H1 (cell line): ENCODE results near the gene MIR17HG. TPM values are rescaled to one million over a fixed set of nuclear protein-coding genes. Genes with fewer than 3 reads are reported as not detected.

Source experiments
- CTCF ChIA-PET: fragments of 300-600 bp; sonication (Branson Sonifier 250); formaldehyde crosslinking; loops from one replicate; lab custom pipeline; 2021; ENCODE audit not compliant: partially characterized antibody; lab: Charles Lee
- POLR2A ChIA-PET: fragments of 300-600 bp; sonication (Branson Sonifier 250); formaldehyde crosslinking; loops from one replicate; lab custom pipeline; 2021; ENCODE audit warnings: inconsistent platforms; ENCODE audit not compliant: partially characterized antibody; lab: Charles Lee
- DNase-seq, 2 experiments: peaks; one replicate each; pipeline versions ENCODE4 v3.0.0 to v3.0.0-alpha.2; 2010 to 2022; ENCODE audit warnings: low spot score in 2 of 2, low read depth in 1 of 2, mixed read lengths in 1 of 2
- FAIRE-seq: peaks from 2 replicates; lab custom pipeline; 2011; peaks lifted over from hg19 to GRCh38; lab: Jason Lieb, UNC
- H2AFZ ChIP-seq: 2 replicates; pipeline ENCODE4 v1.8.1; 2012; ENCODE audit warnings: low read length, inconsistent platforms
- H2AK5ac ChIP-seq: 2 replicates; pipeline ENCODE4 v1.6.1; 2013; ENCODE audit warnings: low read depth, low read length
- H2BK120ac ChIP-seq: replicated peaks from 2 replicates; pipeline ENCODE3; 2013; ENCODE audit warnings: low read depth, low read length, inconsistent platforms
- H2BK12ac ChIP-seq: 2 replicates; pipeline ENCODE4 v1.6.1; 2013; ENCODE audit warnings: low read depth, low read length
- H2BK15ac ChIP-seq: 2 replicates; pipeline ENCODE4 v1.6.1; 2013; ENCODE audit warnings: low read length
- H2BK20ac ChIP-seq: 2 replicates; pipeline ENCODE4 v1.6.1; 2013; ENCODE audit warnings: low read length
- H2BK5ac ChIP-seq: 2 replicates; pipeline ENCODE4 v1.6.1; 2013; ENCODE audit warnings: low read depth, low read length
- H3K14ac ChIP-seq: 2 replicates; pipeline ENCODE4 v1.6.1; 2013; ENCODE audit warnings: inconsistent platforms; ENCODE audit not compliant: insufficient read length
- H3K18ac ChIP-seq: 2 replicates; pipeline ENCODE4 v1.6.1; 2013; ENCODE audit warnings: low read length; ENCODE audit errors: extremely low read depth
- H3K23ac ChIP-seq: 2 replicates; pipeline ENCODE4 v1.6.1; 2013; ENCODE audit warnings: inconsistent platforms; ENCODE audit not compliant: insufficient read length
- H3K23me2 ChIP-seq: 2 replicates; pipeline ENCODE4 v1.6.1; 2013; ENCODE audit warnings: low read depth, low read length
- H3K27ac ChIP-seq: 2 replicates; pipeline ENCODE4 v1.6.1; 2011; ENCODE audit warnings: low read depth, low read length, inconsistent platforms
- H3K27me3 ChIP-seq, 4 experiments: replicated peaks in 1 of 4; 1 replicate in 1 of 4; 2 replicates in 3 of 4; pipeline versions ENCODE4 v1.6.1 to v1.8.1; 2011 to 2013; ENCODE audit warnings: low read length in 3 of 4, mild to moderate bottlenecking in 3 of 4, inconsistent platforms in 2 of 4, mixed read lengths in 2 of 4, moderate library complexity in 1 of 4; ENCODE audit not compliant: control insufficient read depth in 3 of 4, insufficient read depth in 3 of 4; ENCODE audit errors: extremely low read depth in 1 of 4
- H3K36me3 ChIP-seq, 4 experiments: 2 replicates each; pipeline versions ENCODE4 v1.6.1 to v1.8.1; 2011 to 2013; ENCODE audit warnings: mild to moderate bottlenecking in 4 of 4, low read length in 3 of 4, moderate library complexity in 2 of 4, control low read depth in 1 of 4, inconsistent platforms in 1 of 4; ENCODE audit not compliant: insufficient read depth in 4 of 4, control insufficient read depth in 2 of 4
- H3K4ac ChIP-seq: replicated peaks from 2 replicates; pipeline ENCODE3; 2013; ENCODE audit warnings: low read length, low read depth, mixed read lengths, inconsistent platforms; ENCODE audit not compliant: insufficient read length
- H3K4me1 ChIP-seq, 4 experiments: replicated peaks in 1 of 4; 1 replicate in 1 of 4; 2 replicates in 3 of 4; pipeline versions ENCODE4 v1.6.1 to v1.8.1; 2011 to 2013; ENCODE audit warnings: low read length in 3 of 4, inconsistent platforms in 2 of 4, mixed read lengths in 1 of 4; ENCODE audit not compliant: insufficient read depth in 4 of 4, control insufficient read depth in 3 of 4
- H3K4me2 ChIP-seq, 2 experiments: 2 replicates each; pipeline versions ENCODE4 v1.6.1 to v1.8.1; 2011 to 2013; ENCODE audit warnings: low read depth in 2 of 2, low read length in 2 of 2, control low read depth in 1 of 2, inconsistent platforms in 1 of 2, mild to moderate bottlenecking in 1 of 2; ENCODE audit not compliant: insufficient read depth in 1 of 2
- H3K4me3 ChIP-seq, 4 experiments: fragments of 200-600, 300-600 bp in 1 of 4; sonication (generic), shearing (Covaris generic), sonication (Bioruptor Twin) in 1 of 4; 2 replicates each; pipeline versions ENCODE4 v1.5.1 to v1.8.1; 2011 to 2016; ENCODE audit warnings: low read length in 4 of 4, low read depth in 3 of 4, control low read depth in 2 of 4, inconsistent platforms in 2 of 4, mild to moderate bottlenecking in 2 of 4, mixed read lengths in 1 of 4, moderate library complexity in 1 of 4; ENCODE audit not compliant: insufficient read depth in 2 of 4; ENCODE audit errors: extremely low read depth in 1 of 4
- H3K56ac ChIP-seq: replicated peaks from 2 replicates; pipeline ENCODE3; 2013; ENCODE audit warnings: low read depth, mild to moderate bottlenecking, mixed read lengths, low read length, inconsistent platforms; ENCODE audit not compliant: insufficient read length
- H3K79me1 ChIP-seq: 2 replicates; pipeline ENCODE4 v1.6.1; 2013; ENCODE audit warnings: low read depth, low read length, control low read depth
- H3K79me2 ChIP-seq, 2 experiments: 2 replicates each; pipeline versions ENCODE4 v1.6.1 to v1.8.1; 2012 to 2013; ENCODE audit warnings: low read length in 2 of 2, mild to moderate bottlenecking in 2 of 2, inconsistent platforms in 1 of 2; ENCODE audit not compliant: insufficient read depth in 2 of 2, control insufficient read depth in 1 of 2
- H3K9ac ChIP-seq, 4 experiments: replicated peaks in 1 of 4; 1 replicate in 1 of 4; 2 replicates in 3 of 4; pipeline versions ENCODE4 v1.6.1 to v1.8.1; 2011 to 2013; ENCODE audit warnings: low read depth in 3 of 4, low read length in 3 of 4, control low read depth in 2 of 4, mild to moderate bottlenecking in 2 of 4, moderate library complexity in 2 of 4, inconsistent platforms in 1 of 4; ENCODE audit errors: extremely low read depth in 1 of 4
- H3K9me3 ChIP-seq, 2 experiments: 2 replicates each; pipeline versions ENCODE4 v1.6.1 to v1.8.1; 2012 to 2013; ENCODE audit warnings: mild to moderate bottlenecking in 2 of 2, moderate library complexity in 2 of 2, control low read depth in 1 of 2, inconsistent platforms in 1 of 2, low read depth in 1 of 2, low read length in 1 of 2, mixed read lengths in 1 of 2; ENCODE audit not compliant: insufficient read depth in 2 of 2
- H4K20me1 ChIP-seq, 2 experiments: replicated peaks in 1 of 2; 2 replicates each; pipeline versions ENCODE3 to v1.8.1; 2011 to 2013; ENCODE audit warnings: inconsistent platforms in 2 of 2, low read length in 2 of 2, mild to moderate bottlenecking in 1 of 2; ENCODE audit not compliant: insufficient read depth in 2 of 2, control insufficient read depth in 1 of 2
- H4K5ac ChIP-seq: 2 replicates; pipeline ENCODE4 v1.6.1; 2013; ENCODE audit warnings: low read length, low read depth, mixed read lengths, inconsistent platforms; ENCODE audit not compliant: insufficient read length
- H4K8ac ChIP-seq: 2 replicates; pipeline ENCODE4 v1.8.0; 2013; ENCODE audit warnings: mild to moderate bottlenecking, moderate library complexity, low read length, inconsistent platforms; ENCODE audit not compliant: insufficient read depth; ENCODE audit errors: extremely low read depth
- H4K91ac ChIP-seq: replicated peaks from 2 replicates; pipeline ENCODE3; 2013; ENCODE audit warnings: low read length, mixed read lengths, inconsistent platforms; ENCODE audit not compliant: insufficient read length
- BCL11A ChIP-seq, 2 experiments: IDR thresholded peaks; one replicate each; pipeline ENCODE4 v1.6.1; 2011; ENCODE audit warnings: low read depth in 2 of 2, low read length in 2 of 2, mild to moderate bottlenecking in 2 of 2
- EZH2 ChIP-seq: fragments of 200-600 bp; sonication (generic); IDR thresholded peaks from 2 replicates; pipeline ENCODE4 v1.7.1; 2012; ENCODE audit warnings: low read depth, mild to moderate bottlenecking, moderate library complexity, low read length, inconsistent platforms; ENCODE audit not compliant: severe bottlenecking
- FOSL1 ChIP-seq: IDR thresholded peaks from 2 replicates; pipeline ENCODE4 v1.6.1; 2011; ENCODE audit warnings: mild to moderate bottlenecking, low read depth, low read length, moderate library complexity; ENCODE audit not compliant: insufficient read depth
- GTF2F1 ChIP-seq: IDR thresholded peaks from 2 replicates; pipeline ENCODE4 v1.6.1; 2012; ENCODE audit warnings: low read depth, low read length, improper control_type of control experiment, borderline replicate concordance
- HDAC6 ChIP-seq: IDR thresholded peaks from one replicate; pipeline ENCODE4 v1.7.1; 2012; ENCODE audit warnings: low read depth, mild to moderate bottlenecking, inconsistent platforms, low read length, moderate library complexity
- NANOG ChIP-seq: IDR thresholded peaks from 2 replicates; pipeline ENCODE4 v1.6.1; 2011; ENCODE audit warnings: low read length, low read depth, mild to moderate bottlenecking, inconsistent platforms; ENCODE audit not compliant: insufficient read depth, poor library complexity, severe bottlenecking
- PHF8 ChIP-seq: fragments of 200-600 bp; sonication (generic); conservative IDR thresholded peaks from 2 replicates; pipeline ENCODE4 v1.7.1; 2012; ENCODE audit warnings: low read depth, mild to moderate bottlenecking, inconsistent platforms, low read length, moderate library complexity
- SIN3A ChIP-seq, 2 experiments: IDR thresholded peaks in 1 of 2; conservative IDR thresholded peaks in 1 of 2; 2 replicates each; pipeline ENCODE4 v1.6.1; 2011 to 2012; ENCODE audit warnings: low read length in 2 of 2, improper control_type of control experiment in 1 of 2, low read depth in 1 of 2, mild to moderate bottlenecking in 1 of 2
- SP2 ChIP-seq: IDR thresholded peaks from 2 replicates; pipeline ENCODE4 v1.6.1; 2012; ENCODE audit warnings: mild to moderate bottlenecking, low read length, inconsistent platforms
- SUZ12 ChIP-seq: fragments of 200-600 bp; sonication (generic); IDR thresholded peaks from 2 replicates; pipeline ENCODE4 v1.6.1; 2012; ENCODE audit warnings: mild to moderate bottlenecking, inconsistent platforms, low read length, moderate library complexity, mixed read lengths
- TEAD4 ChIP-seq: IDR thresholded peaks from 2 replicates; pipeline ENCODE4 v1.6.1; 2012; ENCODE audit warnings: low read depth, low read length, inconsistent platforms, mixed read lengths
- WGBS, 2 experiments: shearing (Covaris generic) in 1 of 2; methylation state at CpG; one replicate each; pipeline versions ENCODE4 v1.1.6 to v1.1.7; 2013 to 2015; ENCODE audit warnings: low lambda C conversion rate in 2 of 2, mixed read lengths in 2 of 2, inconsistent platforms in 1 of 2, low coverage in 1 of 2, missing lambda C conversion rate in 1 of 2; ENCODE audit not compliant: insufficient replicate concordance in 2 of 2, insufficient coverage in 1 of 2, insufficient read length in 1 of 2; ENCODE audit errors: extremely low coverage in 1 of 2, missing lambda C conversion rate in 1 of 2; 5-methylcytosine and 5-hydroxymethylcytosine counted together
- polyA plus RNA-seq, 7 experiments: library from polyadenylated mRNA; depleted of rRNA in 3 of 7; stranded (reverse) in 5 of 7; unstranded in 2 of 7; fragments of >200 nt in 5 of 7; fragments of 200-250 nt in 2 of 7; gene quantifications; 1 replicate in 5 of 7; 2 replicates in 1 of 7; 4 replicates in 1 of 7; pipeline versions ENCODE4 v1.2.1 to v1.2.3, GENCODE V29; 2011 to 2013; ENCODE audit warnings: missing spikeins in 2 of 7, mixed read lengths in 2 of 7
- total RNA-seq: library from RNA; stranded (reverse); fragmentation: NEBNext Ultra II Directional; extraction: Animal tissue kit (Norgen Biotek cat#: 25700); gene quantifications from 2 replicates; pipeline ENCODE4 v1.2.1, GENCODE V29; 2021
- TF ChIP-seq, protein P1 (sequence below): IDR thresholded peaks from 2 replicates; pipeline ENCODE4 v1.6.1; 2011; ENCODE audit warnings: low read length, improper control_type of control experiment

MIR17HG gene
- total and polyA plus RNA-seq, 2 of the 8 experiments (the other 6 are each of a cell fraction or from before 2014, with no cell fraction given), result 11.5 to 36.9 TPM

DNA sequence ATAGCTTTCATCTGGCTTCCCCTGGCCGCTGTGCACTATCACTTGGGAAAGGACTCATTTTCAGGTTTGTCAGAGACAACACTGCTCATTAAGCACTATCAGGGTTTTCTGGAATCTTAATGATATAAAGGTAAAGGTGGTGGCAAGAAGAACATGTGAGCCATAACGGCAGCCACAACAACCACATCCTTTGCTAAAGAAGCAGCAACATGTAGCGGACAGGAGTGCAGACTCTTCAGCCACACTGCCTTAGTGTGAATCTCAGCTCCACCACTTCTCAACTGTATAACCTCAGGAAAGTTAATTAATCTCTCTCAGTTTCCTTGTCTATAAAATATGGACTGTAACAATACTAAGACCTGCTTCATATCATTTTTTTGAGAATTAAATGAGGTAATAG is 24.1 kb upstream of the MIR17HG start:
- H4K20me1 ChIP-seq, result no peaks in the 10 kb centered on the region
- H4K5ac ChIP-seq, result no peak overlapping the region
- H3K27ac ChIP-seq, result no peak overlapping the region
- CTCF ChIA-PET, result interaction anchor here (1.1 to 1.6 kb wide), 4 partner anchors 10 to 161 kb away, joined by 3 read pairs; no protein-coding TSS in a partner anchor
- DNase-seq (no peak), FAIRE-seq (no peak)
- POLR2A ChIA-PET, result interaction anchor here (2.4 kb wide), 1 partner anchor 24 kb away, joined by 8 read pairs; the partner anchor contains the start of gene MIR17HG
- no peaks in the 10 kb centered on the region for H3K9me3 ChIP-seq
- H3K18ac ChIP-seq, result no peak overlapping the region
- no peak overlapping the region; the same call in 1 of the 2 replicates for H4K8ac ChIP-seq
- H2BK120ac ChIP-seq, result no peak overlapping the region
- no peak overlapping the region for H2AK5ac ChIP-seq
- no peak overlapping the region for H3K4me3 ChIP-seq
- no peak overlapping the region for H2BK12ac ChIP-seq
- peaks cover 0 to 2% (median 0%) of the 10 kb centered on the region in 4 experiments; a peak in 1 of 7 replicates for H3K4me1 ChIP-seq
- no peaks in the 10 kb centered on the region for H3K36me3 ChIP-seq
- H3K79me1 ChIP-seq, result no peaks in the 10 kb centered on the region
- H3K27me3 ChIP-seq, result no peaks in the 10 kb centered on the region
- H3K14ac ChIP-seq, result no peak overlapping the region
- no peak overlapping the region for H3K23ac ChIP-seq
- H4K91ac ChIP-seq, result no peak overlapping the region
- no peak overlapping the region for H2BK20ac ChIP-seq
- no peak overlapping the region for H3K4me2 ChIP-seq
- H3K79me2 ChIP-seq, result no peaks in the 10 kb centered on the region
- no peaks in the 10 kb centered on the region for H3K23me2 ChIP-seq
- 90% methylated on average over 3 of the region's 3 CpGs; no CpG with 5 or more reads in 1 of the 2 experiments for WGBS, 2 experiments
- peak overlapping the region in 1 of 4 experiments; percentile 34; a peak in 1 of 7 replicates for H3K9ac ChIP-seq
- no peak overlapping the region for H2BK15ac ChIP-seq
- no peak overlapping the region for H2BK5ac ChIP-seq
- H3K4ac ChIP-seq, result no peak overlapping the region
- H2AFZ ChIP-seq, result no peak overlapping the region
- no peak overlapping the region for H3K56ac ChIP-seq
- no peak for TF ChIP-seq GTF2F1
- TF ChIP-seq NANOG, result no peak
- no peak for TF ChIP-seq SP2
- TF ChIP-seq SUZ12, result no peak
- TF ChIP-seq EZH2, result no peak
- TF ChIP-seq FOSL1, result no peak
- no peak for TF ChIP-seq TEAD4
- TF ChIP-seq SIN3A (conservative IDR thresholded peaks at IDR 0.05 in 1 of 2, IDR thresholded peaks at IDR 0.05 in 1 of 2; ENCODE audit: low read depth in 1 of 2, low read length in 2 of 2), result no peak
- no peak for TF ChIP-seq HDAC6
- no peak for TF ChIP-seq PHF8
- TF ChIP-seq BCL11A (IDR thresholded peaks at IDR 0.05; ENCODE audit: low read depth in 2 of 2, low read length in 2 of 2), result no peak
- TF ChIP-seq, protein P1, sequence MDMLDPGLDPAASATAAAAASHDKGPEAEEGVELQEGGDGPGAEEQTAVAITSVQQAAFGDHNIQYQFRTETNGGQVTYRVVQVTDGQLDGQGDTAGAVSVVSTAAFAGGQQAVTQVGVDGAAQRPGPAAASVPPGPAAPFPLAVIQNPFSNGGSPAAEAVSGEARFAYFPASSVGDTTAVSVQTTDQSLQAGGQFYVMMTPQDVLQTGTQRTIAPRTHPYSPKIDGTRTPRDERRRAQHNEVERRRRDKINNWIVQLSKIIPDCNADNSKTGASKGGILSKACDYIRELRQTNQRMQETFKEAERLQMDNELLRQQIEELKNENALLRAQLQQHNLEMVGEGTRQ, result no peak
